Fibroblast of mammary gland (primary cell): ENCODE results near the gene TPST2.

ENCODE experiments used
- DNase-seq: peaks from one replicate; pipeline ENCODE4 v3.0.0-alpha.2; 2010; ENCODE audit warnings: low read depth
- H3K4me3 ChIP-seq: 2 replicates; pipeline ENCODE4 v1.5.1; 2011; ENCODE audit warnings: low read depth, mild to moderate bottlenecking, low read length, moderate library complexity; ENCODE audit not compliant: control insufficient read depth
- CTCF ChIP-seq: conservative IDR thresholded peaks from 2 replicates; pipeline ENCODE4 v1.5.1; 2011; ENCODE audit warnings: low read depth, low read length, inconsistent platforms; ENCODE audit not compliant: control insufficient read depth, insufficient read depth

Gene TPST2

DNA sequence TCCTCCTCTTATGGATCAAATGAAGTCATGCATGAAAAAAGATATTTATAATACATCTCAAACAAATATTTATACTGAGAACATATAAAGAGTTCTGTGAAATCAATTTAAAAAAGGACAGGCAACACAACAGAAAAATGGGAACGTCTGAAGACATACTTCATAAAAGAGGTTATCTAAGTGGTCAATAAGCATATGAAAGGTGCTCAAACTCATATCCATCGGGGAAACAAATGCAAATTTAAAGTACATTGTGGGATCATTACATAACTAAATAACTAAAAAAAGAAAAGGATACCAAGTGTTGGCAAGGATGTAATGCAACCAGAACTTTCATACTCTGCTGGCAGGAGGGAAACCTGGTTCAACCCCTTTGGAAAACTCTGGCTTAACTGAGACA lies 22.3 kb downstream of the TPST2 start:
- no peak for TF ChIP-seq CTCF
- DNase-seq = no peak

GRCh38 chr22:26566994-26567393 lies 22.9 kb downstream of the TPST2 start:
- no peak for DNase-seq
- no peak overlapping the region for H3K4me3 ChIP-seq
- no peak for TF ChIP-seq CTCF

More for the DNA sequence above, 22.3 kb downstream of the TPST2 start:
- H3K4me3 ChIP-seq = no peak overlapping the region

DNA sequence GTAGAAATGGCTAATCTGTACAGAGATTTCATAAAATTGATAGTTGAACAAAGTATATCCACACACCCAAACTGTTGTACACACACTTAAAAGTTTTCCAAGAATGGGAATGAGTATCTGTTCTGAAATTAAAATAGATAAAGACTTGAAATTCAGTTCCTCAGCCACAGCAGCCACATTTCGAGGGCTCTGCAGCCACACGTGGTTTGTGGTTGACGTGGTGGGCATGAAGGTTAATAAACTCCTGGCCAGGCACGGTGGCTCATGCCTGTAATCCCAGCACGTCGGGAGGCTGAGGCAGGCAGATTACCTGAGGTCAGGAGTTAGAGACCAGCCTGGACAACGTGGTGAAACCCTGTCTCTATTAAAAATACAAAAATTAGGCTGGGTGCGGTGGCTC lies 24.0 kb downstream of the TPST2 start:
- no peak for TF ChIP-seq CTCF
- DNase-seq = no peak
- no peak overlapping the region for H3K4me3 ChIP-seq

DNA sequence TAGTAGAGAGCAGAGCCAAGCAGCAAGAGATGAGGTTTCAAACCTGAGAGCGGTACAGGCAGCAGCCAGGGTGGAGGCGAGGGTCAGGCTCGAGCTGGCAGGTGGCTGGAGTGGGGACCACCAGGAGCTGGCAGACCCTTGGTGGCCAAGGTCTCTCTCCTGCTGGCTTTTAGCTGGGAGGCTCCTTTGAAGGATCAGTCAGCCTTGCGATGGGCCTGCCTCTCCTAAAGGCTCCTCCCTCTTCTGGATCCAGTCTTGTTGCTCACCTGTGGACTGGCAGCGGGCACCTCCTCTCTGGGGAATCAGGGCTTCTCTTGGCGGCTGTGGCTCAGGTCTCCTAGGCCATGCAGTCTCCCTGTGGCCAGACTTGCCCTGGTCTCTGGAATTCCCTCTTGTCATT lies 24.8 kb downstream of the TPST2 start:
- no peak for DNase-seq

GRCh38 chr22:26564672-26565071 lies 25.3 kb downstream of the TPST2 start:
- no peak for TF ChIP-seq CTCF
- DNase-seq = no peak
- H3K4me3 ChIP-seq = no peak overlapping the region

More for the DNA sequence above, 24.8 kb downstream of the TPST2 start:
- H3K4me3 ChIP-seq = no peak overlapping the region
- TF ChIP-seq CTCF = no peak

- no peak for TF ChIP-seq CTCF
- no peak for DNase-seq
- no peak overlapping the region for H3K4me3 ChIP-seq
Observed at GRCh38 chr22:26564181-26564580, 25.8 kb downstream of the TPST2 start.

- no peak overlapping the region for H3K4me3 ChIP-seq
- TF ChIP-seq CTCF = no peak
- DNase-seq = no peak
Observed at GRCh38 chr22:26563022-26563421, 26.9 kb downstream of the TPST2 start.
